Measurements from ENCODE around the gene SP5. TPM values are rescaled to one million over a fixed set of nuclear protein-coding genes. Genes with fewer than 3 reads are reported as not detected.

Gene SP5
- total and polyA plus RNA-seq, 9 of the 15 experiments (the other 6 are each of a cell fraction or from before 2014, with no cell fraction given): 0.03 to 1.7 (median 0.16) TPM; not detected in 1

- no peak for TF ChIP-seq ZNF75A (CRISPR knock-in tag; IDR thresholded peaks at IDR 0.05)
- TF ChIP-seq RERE (CRISPR knock-in tag; IDR thresholded peaks at IDR 0.05; ENCODE audit: borderline replicate concordance): no peak
- peak; percentile 88 for TF ChIP-seq L3MBTL2 (IDR thresholded peaks at IDR 0.05)
- peak; percentile 30; the same call in 1 of the 2 replicates for TF ChIP-seq CXXC5 (CRISPR knock-in tag; IDR thresholded peaks at IDR 0.05)
- no peak for TF ChIP-seq ZBTB8A (IDR thresholded peaks at IDR 0.05; ENCODE audit: partially characterized antibody)
- no peak for TF ChIP-seq LARP7 (IDR thresholded peaks at IDR 0.05)
- TF ChIP-seq, protein P1, sequence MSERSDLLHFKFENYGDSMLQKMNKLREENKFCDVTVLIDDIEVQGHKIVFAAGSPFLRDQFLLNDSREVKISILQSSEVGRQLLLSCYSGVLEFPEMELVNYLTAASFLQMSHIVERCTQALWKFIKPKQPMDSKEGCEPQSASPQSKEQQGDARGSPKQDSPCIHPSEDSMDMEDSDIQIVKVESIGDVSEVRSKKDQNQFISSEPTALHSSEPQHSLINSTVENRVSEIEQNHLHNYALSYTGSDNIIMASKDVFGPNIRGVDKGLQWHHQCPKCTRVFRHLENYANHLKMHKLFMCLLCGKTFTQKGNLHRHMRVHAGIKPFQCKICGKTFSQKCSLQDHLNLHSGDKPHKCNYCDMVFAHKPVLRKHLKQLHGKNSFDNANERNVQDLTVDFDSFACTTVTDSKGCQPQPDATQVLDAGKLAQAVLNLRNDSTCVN (CRISPR knock-in tag; IDR thresholded peaks at IDR 0.05): no peak
- TF ChIP-seq SP2 (IDR thresholded peaks at IDR 0.05; ENCODE audit: extremely low read depth, low read depth, low read length, poor library complexity, severe bottlenecking): no peak
- TF ChIP-seq, protein P2, sequence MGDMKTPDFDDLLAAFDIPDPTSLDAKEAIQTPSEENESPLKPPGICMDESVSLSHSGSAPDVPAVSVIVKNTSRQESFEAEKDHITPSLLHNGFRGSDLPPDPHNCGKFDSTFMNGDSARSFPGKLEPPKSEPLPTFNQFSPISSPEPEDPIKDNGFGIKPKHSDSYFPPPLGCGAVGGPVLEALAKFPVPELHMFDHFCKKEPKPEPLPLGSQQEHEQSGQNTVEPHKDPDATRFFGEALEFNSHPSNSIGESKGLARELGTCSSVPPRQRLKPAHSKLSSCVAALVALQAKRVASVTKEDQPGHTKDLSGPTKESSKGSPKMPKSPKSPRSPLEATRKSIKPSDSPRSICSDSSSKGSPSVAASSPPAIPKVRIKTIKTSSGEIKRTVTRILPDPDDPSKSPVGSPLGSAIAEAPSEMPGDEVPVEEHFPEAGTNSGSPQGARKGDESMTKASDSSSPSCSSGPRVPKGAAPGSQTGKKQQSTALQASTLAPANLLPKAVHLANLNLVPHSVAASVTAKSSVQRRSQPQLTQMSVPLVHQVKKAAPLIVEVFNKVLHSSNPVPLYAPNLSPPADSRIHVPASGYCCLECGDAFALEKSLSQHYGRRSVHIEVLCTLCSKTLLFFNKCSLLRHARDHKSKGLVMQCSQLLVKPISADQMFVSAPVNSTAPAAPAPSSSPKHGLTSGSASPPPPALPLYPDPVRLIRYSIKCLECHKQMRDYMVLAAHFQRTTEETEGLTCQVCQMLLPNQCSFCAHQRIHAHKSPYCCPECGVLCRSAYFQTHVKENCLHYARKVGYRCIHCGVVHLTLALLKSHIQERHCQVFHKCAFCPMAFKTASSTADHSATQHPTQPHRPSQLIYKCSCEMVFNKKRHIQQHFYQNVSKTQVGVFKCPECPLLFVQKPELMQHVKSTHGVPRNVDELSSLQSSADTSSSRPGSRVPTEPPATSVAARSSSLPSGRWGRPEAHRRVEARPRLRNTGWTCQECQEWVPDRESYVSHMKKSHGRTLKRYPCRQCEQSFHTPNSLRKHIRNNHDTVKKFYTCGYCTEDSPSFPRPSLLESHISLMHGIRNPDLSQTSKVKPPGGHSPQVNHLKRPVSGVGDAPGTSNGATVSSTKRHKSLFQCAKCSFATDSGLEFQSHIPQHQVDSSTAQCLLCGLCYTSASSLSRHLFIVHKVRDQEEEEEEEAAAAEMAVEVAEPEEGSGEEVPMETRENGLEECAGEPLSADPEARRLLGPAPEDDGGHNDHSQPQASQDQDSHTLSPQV (IDR thresholded peaks at IDR 0.05): 0 out of 2 replicates have a peak, but pooled peaks have one; percentile 45
- TF ChIP-seq ZNF274 (IDR thresholded peaks at IDR 0.05; ENCODE audit: borderline replicate concordance, low read depth, low read length): no peak
- TF ChIP-seq PTRF (tag; IDR thresholded peaks at IDR 0.05): no peak
- no peak for TF ChIP-seq AFF4 (CRISPR knock-in tag; IDR thresholded peaks at IDR 0.05)
Observed at GRCh38 chr2:170740660-170741059, 25.5 kb downstream of the SP5 start (continued).
